ENCODE results near the gene UMAD1.

DNA sequence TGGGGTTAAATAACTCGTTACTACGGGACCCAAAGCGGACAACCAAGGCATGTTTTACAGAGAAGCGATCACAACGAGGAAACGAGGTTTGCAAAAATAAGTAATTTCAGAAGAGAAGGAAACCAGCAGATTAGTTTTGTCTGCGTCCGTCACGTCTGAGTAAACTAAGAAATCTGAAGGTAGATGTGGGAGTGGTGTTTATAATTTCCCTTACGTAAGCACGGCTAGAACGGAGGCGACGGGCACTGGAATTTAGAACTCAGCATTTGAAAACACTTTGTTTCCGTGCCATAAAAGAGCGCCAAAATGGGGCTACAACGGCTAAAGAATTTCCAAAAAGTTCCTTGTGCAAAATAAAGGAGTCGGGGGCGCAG, 718 bp upstream of the UMAD1 start:
- TF ChIP-seq, protein P1, sequence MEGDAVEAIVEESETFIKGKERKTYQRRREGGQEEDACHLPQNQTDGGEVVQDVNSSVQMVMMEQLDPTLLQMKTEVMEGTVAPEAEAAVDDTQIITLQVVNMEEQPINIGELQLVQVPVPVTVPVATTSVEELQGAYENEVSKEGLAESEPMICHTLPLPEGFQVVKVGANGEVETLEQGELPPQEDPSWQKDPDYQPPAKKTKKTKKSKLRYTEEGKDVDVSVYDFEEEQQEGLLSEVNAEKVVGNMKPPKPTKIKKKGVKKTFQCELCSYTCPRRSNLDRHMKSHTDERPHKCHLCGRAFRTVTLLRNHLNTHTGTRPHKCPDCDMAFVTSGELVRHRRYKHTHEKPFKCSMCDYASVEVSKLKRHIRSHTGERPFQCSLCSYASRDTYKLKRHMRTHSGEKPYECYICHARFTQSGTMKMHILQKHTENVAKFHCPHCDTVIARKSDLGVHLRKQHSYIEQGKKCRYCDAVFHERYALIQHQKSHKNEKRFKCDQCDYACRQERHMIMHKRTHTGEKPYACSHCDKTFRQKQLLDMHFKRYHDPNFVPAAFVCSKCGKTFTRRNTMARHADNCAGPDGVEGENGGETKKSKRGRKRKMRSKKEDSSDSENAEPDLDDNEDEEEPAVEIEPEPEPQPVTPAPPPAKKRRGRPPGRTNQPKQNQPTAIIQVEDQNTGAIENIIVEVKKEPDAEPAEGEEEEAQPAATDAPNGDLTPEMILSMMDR (IDR thresholded peaks at IDR 0.05): no peak
- no peak for TF ChIP-seq POLR2A (IDR thresholded peaks at IDR 0.05)

Measured in heart left ventricle (tissue), 13 donors.